ENCODE measurements around the gene OR13C8. TPM values are rescaled to one million over a fixed set of nuclear protein-coding genes. Genes with fewer than 3 reads are reported as not detected.
"Not testable (repeated sequence)": the region's sequence is repeated elsewhere in the genome, so short reads cannot be mapped to it uniquely, and the experiment has no call there.

The OR13C8 gene
- polyA plus RNA-seq, 6 donors from 2014 or later: not detected

DNA sequence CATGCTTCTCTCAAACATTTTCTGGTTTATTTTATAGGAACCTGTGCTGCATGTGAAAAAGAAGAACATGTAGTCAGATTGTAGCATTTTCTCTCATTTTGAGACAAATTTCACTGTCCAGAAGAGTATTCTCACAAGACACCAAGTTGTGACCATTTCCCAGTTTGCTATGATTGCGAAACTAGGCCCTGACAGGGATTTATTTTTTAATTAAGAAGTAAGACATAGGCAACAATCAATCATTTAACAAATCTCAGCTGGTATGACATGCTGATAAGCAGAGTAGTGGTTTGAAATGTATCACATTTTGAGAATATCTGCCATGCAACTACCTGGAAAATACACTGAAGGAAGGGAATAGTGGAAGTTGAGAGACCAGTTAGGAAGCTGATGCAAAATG lies 11.6 kb downstream of the OR13C8 start:
- Mint-ChIP-seq H3K9me3 (no peaks in the 10 kb centered on the region), H3K27ac (no peak overlapping the region), H3K4me1 (no peaks in the 10 kb centered on the region), H3K36me3 (no peaks in the 10 kb centered on the region), H3K4me3 (no peak overlapping the region), H3K27me3 (no peaks in the 10 kb centered on the region)
- no peak for ATAC-seq (ENCODE audit: low read depth in 2 of 2)
- no peak for DNase-seq

DNA sequence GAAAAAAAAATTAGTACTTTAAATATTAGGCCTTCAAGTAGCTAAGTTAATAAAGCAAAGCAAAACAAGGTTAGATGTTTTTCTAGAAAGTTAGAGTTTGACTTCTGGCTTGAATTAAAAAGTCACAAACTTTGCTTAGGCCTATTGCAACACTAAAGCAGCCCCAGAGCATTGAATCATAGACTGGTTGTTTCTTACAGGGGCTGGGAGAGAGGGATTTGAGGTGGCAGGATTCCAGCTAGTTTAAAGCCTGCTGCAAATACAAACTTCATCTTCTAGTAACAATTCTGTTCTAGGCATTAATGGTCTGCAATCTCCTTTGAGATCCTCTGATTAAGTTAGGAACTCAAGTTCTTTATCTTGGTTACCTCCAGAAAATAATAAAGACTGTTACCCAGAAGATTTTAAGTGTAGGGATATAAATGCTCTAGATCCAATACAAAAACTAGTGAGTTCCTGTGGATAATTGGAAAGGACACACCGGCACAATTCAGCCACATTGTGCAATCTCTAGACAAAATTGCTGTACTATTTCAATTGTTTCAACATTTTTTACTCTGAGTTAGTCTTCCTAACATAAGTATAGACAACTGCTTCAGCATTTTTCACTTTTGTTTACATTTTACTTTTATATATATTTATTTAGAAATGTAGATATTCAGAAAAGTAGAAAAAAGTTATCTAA lies 17.7 kb downstream of the OR13C8 start:
- Mint-ChIP-seq H3K9me3 (no peaks in the 10 kb centered on the region), H3K36me3 (no peaks in the 10 kb centered on the region), H3K27ac (no peak overlapping the region), H3K4me1 (no peaks in the 10 kb centered on the region), H3K4me3 (no peak overlapping the region), H3K27me3 (no peaks in the 10 kb centered on the region)
- DNase-seq: no peak
- ATAC-seq (ENCODE audit: low read depth in 2 of 2): no peak

DNA sequence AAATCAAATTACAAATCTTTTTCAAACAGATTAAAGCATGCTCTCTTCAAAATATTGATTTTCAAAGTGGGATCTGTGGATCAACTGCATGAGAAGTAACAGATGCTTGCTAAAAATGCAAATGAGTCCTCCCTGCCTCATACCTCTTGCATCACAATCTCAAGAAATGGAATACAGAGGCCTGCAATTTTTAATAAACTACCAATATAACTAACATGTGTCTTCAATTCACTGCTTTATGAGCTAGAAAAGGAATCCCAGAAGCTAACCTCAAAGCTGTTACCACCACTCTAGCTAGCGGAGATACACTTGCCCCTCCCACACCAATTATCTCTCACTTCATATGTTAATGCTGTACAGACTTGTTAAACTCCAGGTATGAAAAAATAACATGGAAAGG lies 20.7 kb downstream of the OR13C8 start:
- DNase-seq (no peak), ATAC-seq (ENCODE audit: low read depth in 2 of 2) (no peak)
- no peak overlapping the region for H3K27ac Mint-ChIP-seq
- no peaks in the 10 kb centered on the region for H3K4me1 Mint-ChIP-seq
- no peaks in the 10 kb centered on the region for H3K36me3 Mint-ChIP-seq
- peaks cover 0 to 6% (median 0%) of the 10 kb centered on the region in 3 donors for H3K27me3 Mint-ChIP-seq
- H3K4me3 Mint-ChIP-seq: no peak overlapping the region
- peaks cover 7 to 26% (median 11%) of the 10 kb centered on the region in 7 donors for H3K9me3 Mint-ChIP-seq

DNA sequence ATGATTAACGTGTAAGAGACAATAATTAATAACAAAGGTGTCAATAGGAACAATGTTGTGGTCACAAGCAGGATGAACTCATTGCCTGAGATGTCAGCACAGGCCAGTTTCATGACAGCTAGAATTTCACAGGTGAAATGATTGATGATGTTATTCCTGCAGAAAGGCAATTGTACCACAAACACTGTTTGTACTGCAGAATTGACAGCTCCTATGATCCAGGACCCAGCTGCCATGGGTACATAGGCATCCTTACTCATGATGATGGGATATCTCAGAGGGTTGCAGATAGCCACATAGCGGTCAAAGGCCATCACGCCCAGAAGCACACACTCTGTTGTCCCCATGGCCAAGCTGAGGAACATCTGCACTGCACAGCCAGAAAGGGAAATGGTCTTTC lies 29.8 kb downstream of the OR13C8 start:
- DNase-seq; H3K27me3 Mint-ChIP-seq; H3K36me3 Mint-ChIP-seq; ATAC-seq (ENCODE audit: low read depth in 2 of 2); H3K27ac Mint-ChIP-seq; H3K4me1 Mint-ChIP-seq; H3K9me3 Mint-ChIP-seq; H3K4me3 Mint-ChIP-seq: not testable (repeated sequence)

DNA sequence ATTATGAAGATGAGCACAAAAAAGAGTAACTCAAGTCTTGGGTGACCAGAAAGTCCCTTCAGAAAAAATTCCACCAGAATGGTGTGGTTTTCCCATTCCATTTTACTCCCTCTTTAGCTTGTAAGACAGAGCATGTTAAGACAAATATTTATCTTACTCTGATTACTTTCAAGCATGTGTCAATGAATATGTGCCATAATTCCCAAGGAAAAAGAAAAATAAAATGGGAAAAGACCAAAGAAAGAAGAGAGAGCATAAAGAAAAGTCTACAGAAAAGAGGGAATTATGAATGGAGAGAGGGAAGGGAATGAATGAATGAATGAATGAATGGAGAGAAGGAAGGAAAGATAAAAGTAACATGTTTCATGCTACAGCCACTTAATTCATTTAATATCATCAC lies 30.3 kb downstream of the OR13C8 start, which contains the start of gene OR13C5:
Gene OR13C5 (minus strand): TSS at position 101 of the 400 bp plus-strand sequence. CDS start 0 bp downstream, at position 101.
- not testable (repeated sequence) for ATAC-seq (ENCODE audit: low read depth in 2 of 2); H3K27me3 Mint-ChIP-seq; H3K4me1 Mint-ChIP-seq; H3K4me3 Mint-ChIP-seq; H3K27ac Mint-ChIP-seq; H3K9me3 Mint-ChIP-seq; DNase-seq; H3K36me3 Mint-ChIP-seq

DNA sequence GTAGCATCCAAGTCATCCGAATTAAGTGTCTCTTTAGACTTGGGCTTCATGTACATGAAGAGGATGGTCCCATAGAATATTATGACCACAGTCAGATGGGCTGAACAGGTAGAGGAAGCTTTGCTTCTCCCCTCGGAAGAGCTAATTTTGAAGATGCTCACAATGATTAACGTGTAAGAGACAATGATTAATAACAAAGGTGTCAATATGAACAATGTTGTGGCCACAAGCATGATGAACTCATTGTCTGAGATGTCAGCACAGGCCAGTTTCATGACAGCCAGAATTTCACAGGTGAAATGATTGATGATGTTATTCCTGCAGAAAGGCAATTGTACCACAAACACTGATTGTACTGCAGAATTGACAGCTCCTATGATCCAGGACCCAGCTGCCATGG lies 35.8 kb downstream of the OR13C8 start:
- Mint-ChIP-seq H3K9me3 (no peaks in the 10 kb centered on the region), H3K4me1 (no peaks in the 10 kb centered on the region), H3K36me3 (no peaks in the 10 kb centered on the region), H3K27ac (no peak overlapping the region), H3K27me3 (no peaks in the 10 kb centered on the region), H3K4me3 (no peak overlapping the region)
- DNase-seq: no peak
- no peak for ATAC-seq (ENCODE audit: low read depth in 2 of 2)

DNA sequence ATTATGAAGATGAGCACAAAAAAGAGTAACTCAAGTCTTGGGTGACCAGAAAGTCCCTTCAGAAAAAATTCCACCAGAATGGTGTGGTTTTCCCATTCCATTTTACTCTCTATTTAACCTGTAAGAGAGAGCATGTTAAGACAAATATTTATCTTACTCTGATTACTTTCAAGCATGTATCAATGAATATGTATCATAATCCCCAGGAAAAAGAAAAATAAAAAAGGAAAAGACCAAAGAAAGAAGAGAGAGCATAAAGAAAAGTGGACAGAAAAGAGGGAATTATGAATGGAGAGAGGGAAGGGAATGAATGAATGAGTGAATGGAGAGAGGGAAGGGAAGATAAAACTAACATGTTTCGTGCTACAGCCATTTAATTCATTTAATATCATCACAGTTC lies 36.6 kb downstream of the OR13C8 start, which contains the start of gene OR13C2:
Gene OR13C2 (minus strand): TSS at position 101 of the 400 bp plus-strand sequence. CDS start 0 bp downstream, at position 101.
- not testable (repeated sequence) for H3K27ac Mint-ChIP-seq; H3K27me3 Mint-ChIP-seq; H3K9me3 Mint-ChIP-seq; DNase-seq; ATAC-seq (ENCODE audit: low read depth in 2 of 2); H3K36me3 Mint-ChIP-seq; H3K4me3 Mint-ChIP-seq; H3K4me1 Mint-ChIP-seq

DNA sequence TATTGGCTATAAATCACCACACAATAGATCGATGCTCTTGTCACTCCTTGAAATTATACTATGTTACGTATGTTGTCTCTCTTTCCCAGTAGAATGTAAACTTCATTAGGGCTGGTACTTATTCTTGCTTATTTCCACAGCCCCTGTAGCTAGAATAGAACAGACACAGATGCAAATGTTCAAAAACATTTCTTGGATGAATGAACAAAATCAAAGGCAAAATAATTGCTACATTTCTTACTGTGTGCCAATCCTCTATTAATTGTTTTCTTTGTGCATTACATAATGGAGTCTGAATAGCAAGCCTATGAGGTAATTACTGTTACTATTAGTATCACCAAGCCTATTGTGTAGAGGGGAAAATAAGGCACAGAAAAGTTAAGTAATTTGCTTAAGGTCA lies 37.2 kb downstream of the OR13C8 start:
- Mint-ChIP-seq H3K4me3 (no peak overlapping the region), H3K36me3 (no peaks in the 10 kb centered on the region), H3K27ac (no peak overlapping the region), H3K27me3 (no peaks in the 10 kb centered on the region), H3K4me1 (no peaks in the 10 kb centered on the region), H3K9me3 (no peaks in the 10 kb centered on the region)
- no peak for DNase-seq
- no peak for ATAC-seq (ENCODE audit: low read depth in 2 of 2)

DNA sequence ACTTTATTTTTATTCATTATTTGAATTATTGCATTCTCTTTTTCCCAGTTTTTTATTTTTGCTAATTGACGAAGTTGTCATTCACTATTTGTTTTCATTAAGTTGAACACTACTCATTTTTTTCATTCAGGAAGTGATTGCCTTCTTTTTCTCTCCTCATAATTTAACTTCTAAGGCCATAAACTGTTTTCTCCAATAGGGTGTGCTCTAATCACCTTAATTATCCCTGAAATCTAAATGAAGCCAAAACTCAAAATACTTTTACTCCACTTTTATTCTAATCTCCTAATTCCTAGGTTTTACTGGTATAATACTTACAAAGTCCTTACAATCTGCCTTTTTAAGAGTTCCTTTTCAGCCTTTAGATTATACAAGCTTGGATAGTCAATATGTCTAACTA lies 39.4 kb downstream of the OR13C8 start:
- no peak overlapping the region for H3K4me3 Mint-ChIP-seq
- H3K36me3 Mint-ChIP-seq: no peaks in the 10 kb centered on the region
- H3K27ac Mint-ChIP-seq: no peak overlapping the region
- no peak for DNase-seq
- peaks cover 0 to 4% (median 0%) of the 10 kb centered on the region in 3 donors for H3K27me3 Mint-ChIP-seq
- no peak for ATAC-seq (ENCODE audit: low read depth in 2 of 2)
- no peaks in the 10 kb centered on the region for H3K9me3 Mint-ChIP-seq
- no peaks in the 10 kb centered on the region for H3K4me1 Mint-ChIP-seq

DNA sequence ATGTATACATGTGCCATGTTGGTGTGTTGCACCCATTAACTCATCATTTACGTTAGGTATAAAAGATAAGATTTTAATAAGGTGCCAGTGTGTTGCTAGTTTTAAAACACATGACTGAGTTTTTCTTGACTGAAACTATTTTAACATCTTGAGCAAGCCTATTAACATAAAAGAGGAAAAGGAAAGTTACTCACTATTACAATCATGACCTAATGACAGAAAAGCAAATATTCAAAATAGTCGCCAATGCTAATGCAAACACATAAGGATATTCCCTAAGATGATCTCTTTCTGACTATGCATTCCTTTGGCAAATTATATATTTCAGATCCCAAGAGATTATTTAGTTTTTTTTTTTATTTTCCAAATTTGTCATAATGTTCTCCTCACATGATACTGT lies 42.2 kb downstream of the OR13C8 start:
- Mint-ChIP-seq H3K9me3 (peaks cover 0 to 7% (median 0%) of the 10 kb centered on the region in 7 donors), H3K36me3 (no peaks in the 10 kb centered on the region), H3K4me3 (no peak overlapping the region), H3K27me3 (peaks cover 0 to 8% (median 0%) of the 10 kb centered on the region in 3 donors), H3K27ac (no peak overlapping the region), H3K4me1 (no peaks in the 10 kb centered on the region)
- ATAC-seq (ENCODE audit: low read depth in 2 of 2) (no peak), DNase-seq (no peak)

DNA sequence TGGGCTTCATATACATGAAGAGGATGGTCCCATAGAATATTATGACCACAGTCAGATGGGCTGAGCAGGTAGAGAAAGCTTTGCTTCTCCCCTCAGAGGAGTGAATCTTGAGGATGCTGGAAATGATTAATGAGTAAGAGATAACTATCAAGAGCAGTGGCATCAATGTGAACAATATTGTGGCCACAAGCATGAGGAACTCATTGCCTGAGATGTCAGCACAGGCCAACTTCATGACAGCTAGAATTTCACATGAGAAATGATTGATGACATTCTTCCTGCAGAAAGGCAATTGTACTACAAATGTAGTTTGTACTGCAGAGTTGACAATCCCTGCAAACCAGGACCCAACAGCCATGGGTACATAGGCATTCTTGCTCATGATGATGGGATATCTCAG lies 48.5 kb downstream of the OR13C8 start:
- Mint-ChIP-seq H3K9me3 (peaks cover 0 to 7% (median 2%) of the 10 kb centered on the region in 7 donors), H3K36me3 (no peaks in the 10 kb centered on the region), H3K27ac (no peak overlapping the region)

DNA sequence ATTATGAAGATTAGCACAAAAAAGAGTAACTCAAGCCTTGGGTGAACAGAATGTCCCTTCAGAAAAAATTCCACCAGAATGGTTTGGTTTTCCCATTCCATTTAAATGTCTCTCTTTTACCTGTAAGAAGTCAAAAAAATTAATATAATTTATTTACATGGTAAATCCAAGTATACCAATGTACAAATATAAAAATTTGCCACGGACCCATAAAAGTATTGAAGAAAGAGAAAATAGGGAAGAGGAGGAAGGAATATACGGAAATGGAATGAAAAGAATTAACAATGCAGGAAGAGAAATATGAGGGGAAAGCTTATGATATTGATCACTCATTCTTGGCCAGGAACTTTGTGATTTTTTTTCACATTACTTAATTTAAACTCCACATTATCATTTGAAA lies 49.1 kb downstream of the OR13C8 start, which contains the start of gene OR13C9:
Gene OR13C9 (minus strand): TSS at position 101 of the 400 bp plus-strand sequence. CDS start 0 bp downstream, at position 101.
- ATAC-seq (ENCODE audit: low read depth in 2 of 2) (no peak), DNase-seq (no peak)
- H3K27me3 Mint-ChIP-seq: peaks cover 0 to 4% (median 0%) of the 10 kb centered on the region in 3 donors
- H3K9me3 Mint-ChIP-seq: peaks cover 0 to 10% (median 3%) of the 10 kb centered on the region in 7 donors
- no peak within 1 kb of the TSS for H3K27ac Mint-ChIP-seq
- H3K4me3 Mint-ChIP-seq: no peak within 1 kb of the TSS
- H3K36me3 Mint-ChIP-seq: no peaks in the 10 kb centered on the region
- no peaks in the 10 kb centered on the region for H3K4me1 Mint-ChIP-seq

More for the DNA sequence above, 48.5 kb downstream of the OR13C8 start:
- ATAC-seq (ENCODE audit: low read depth in 2 of 2) (no peak), DNase-seq (no peak)
- Mint-ChIP-seq H3K27me3 (peaks cover 0 to 4% (median 0%) of the 10 kb centered on the region in 3 donors), H3K4me1 (no peaks in the 10 kb centered on the region), H3K4me3 (no peak overlapping the region)
